Activated T-cell treated with anti-CD3 and anti-CD28 coated beads, Interleukin-2, amount 50 U/mL, for 72 hours (primary cell): ENCODE data around the gene LTF. TPM values are rescaled to one million over a fixed set of nuclear protein-coding genes. Genes with fewer than 3 reads are reported as not detected.
A peak's percentile ranks its signal among the peaks of the same experiment; 100 is the strongest.

ENCODE experiments used
- ATAC-seq, 2 donors: fragments of 150-1000 bp; cut with Tn5 transposase; replicated peaks in 1 of 2; 2 replicates each; pipeline ENCODE4 v1.10.0; 2021; ENCODE audit warnings: moderate library complexity in 2 of 2, mild to moderate bottlenecking in 1 of 2
- DNase-seq, 2 donors: peaks; one replicate each; pipeline ENCODE4 v3.0.0; 2021 to 2022; ENCODE audit warnings: mixed read lengths in 1 of 2
- H3K27ac Mint-ChIP-seq: one replicate; pipeline ENCODE4 v1.8.0; 2022; ENCODE audit warnings: mild to moderate bottlenecking, moderate library complexity, mixed read lengths
- H3K27me3 Mint-ChIP-seq: one replicate; pipeline ENCODE4 v1.8.0; 2022; ENCODE audit warnings: low read depth, mixed read lengths
- H3K36me3 Mint-ChIP-seq, 2 donors: one replicate each; pipeline ENCODE4 v1.8.0; 2022; ENCODE audit warnings: mixed read lengths in 2 of 2, mild to moderate bottlenecking in 1 of 2; ENCODE audit not compliant: insufficient read depth in 2 of 2
- H3K4me1 Mint-ChIP-seq: one replicate; pipeline ENCODE4 v1.8.0; 2022; ENCODE audit warnings: low read depth, mixed read lengths
- H3K4me3 Mint-ChIP-seq, 2 donors: one replicate each; pipeline ENCODE4 v1.8.0; 2022; ENCODE audit warnings: mild to moderate bottlenecking in 2 of 2, mixed read lengths in 2 of 2, moderate library complexity in 2 of 2
- H3K9me3 Mint-ChIP-seq, 2 donors: one replicate each; pipeline ENCODE4 v1.8.0; 2022; ENCODE audit warnings: mixed read lengths in 2 of 2
- total RNA-seq, 2 donors: library from RNA; stranded (reverse); gene quantifications; one replicate each; pipeline ENCODE4 v1.2.3, GENCODE V29; 2022

The LTF gene
- not detected for total RNA-seq

DNA sequence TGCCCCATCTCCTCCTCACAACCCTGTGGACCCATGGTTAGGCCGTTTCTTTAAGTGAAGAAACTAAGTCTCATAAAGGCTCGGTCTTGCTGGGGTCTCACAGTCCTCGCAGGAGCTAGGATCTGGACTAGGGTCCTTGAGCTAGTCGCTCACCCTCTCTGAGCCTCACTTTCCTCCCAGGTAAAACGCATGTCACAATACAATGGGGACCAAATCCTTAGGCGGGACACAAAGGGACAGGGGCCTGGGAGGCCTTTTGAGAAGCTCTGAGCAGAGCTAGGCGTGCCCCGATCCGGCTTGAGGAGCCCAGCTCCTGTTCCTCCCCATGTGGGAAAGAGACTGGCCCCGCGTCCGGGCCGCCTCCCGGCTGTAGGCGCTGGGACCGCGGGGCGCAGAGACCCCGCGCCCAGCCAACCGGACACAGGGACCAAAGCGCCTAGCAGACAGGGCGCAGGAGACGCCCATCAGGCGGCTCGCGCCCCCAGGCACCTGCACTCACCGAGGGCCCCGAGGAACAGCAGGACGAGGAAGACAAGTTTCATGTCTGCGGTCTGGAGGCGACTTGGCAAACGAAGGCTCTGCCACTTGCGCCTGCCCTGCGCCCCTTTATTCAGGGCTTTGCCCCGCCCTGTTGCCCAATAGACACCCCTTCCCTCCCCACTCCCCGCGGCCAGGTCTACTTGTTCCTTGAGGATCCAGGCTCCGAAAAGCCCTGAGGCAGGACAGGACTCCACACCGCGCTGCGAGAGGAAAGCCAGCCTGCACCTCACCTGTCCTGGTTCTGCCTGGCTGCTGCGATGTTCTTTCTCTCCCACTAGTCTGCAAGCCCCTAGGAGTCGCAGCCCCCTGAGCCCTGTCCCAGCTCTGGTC lies at the start of gene LTF:
LTF (minus strand) TSS at position 580 of the 870 bp plus-strand sequence; CDS start at position 542, 38 bp downstream.
- Mint-ChIP-seq H3K36me3 (peaks cover 0 to 3% of the 10 kb centered on the region in 2 donors), H3K9me3 (peaks cover 0 to 5% of the 10 kb centered on the region in 2 donors), H3K4me1 (no peaks in the 10 kb centered on the region), H3K27me3 (peaks cover 72% of the 10 kb centered on the region), H3K4me3 (no peak within 1 kb of the TSS), H3K27ac (no peak within 1 kb of the TSS)
- DNase-seq = no peak
- no peak for ATAC-seq

DNA sequence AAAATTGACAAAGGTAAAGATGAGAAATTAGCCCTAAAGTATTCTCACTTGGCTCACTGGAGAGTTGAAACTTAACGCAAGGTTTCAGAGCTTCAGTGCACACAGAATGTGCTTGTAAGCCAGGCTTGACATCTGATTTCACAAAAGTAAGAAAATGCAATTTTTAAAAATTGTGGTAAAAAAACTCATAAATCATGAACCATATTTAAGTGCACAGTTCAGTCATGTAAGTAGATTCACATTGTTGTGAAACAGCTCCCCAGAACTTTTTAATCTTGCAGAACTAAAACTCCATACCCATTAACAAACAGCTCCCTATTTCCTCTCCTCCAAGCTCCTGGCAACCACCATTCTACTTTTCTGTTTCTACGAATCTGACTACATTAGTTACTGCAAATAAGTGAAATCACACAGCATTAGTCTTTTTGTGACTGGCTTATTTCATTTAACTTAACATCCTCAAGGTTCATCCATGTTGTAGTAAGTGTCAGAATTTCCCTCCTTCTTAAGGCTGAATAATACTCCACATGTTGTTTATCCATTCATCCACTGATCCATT lies 47.6 kb upstream of the LTF start:
- peaks cover 9% of the 10 kb centered on the region for H3K4me1 Mint-ChIP-seq
- DNase-seq (no peak), ATAC-seq (no peak)
- no peak overlapping the region for H3K27ac Mint-ChIP-seq
- no peak overlapping the region for H3K4me3 Mint-ChIP-seq
- no peaks in the 10 kb centered on the region for H3K9me3 Mint-ChIP-seq
- no peaks in the 10 kb centered on the region for H3K27me3 Mint-ChIP-seq
- no peaks in the 10 kb centered on the region for H3K36me3 Mint-ChIP-seq

GRCh38 chr3:46509661-46510187 lies 45.0 kb upstream of the LTF start:
- no peak overlapping the region for H3K4me3 Mint-ChIP-seq
- H3K27me3 Mint-ChIP-seq = no peaks in the 10 kb centered on the region
- no peak overlapping the region for H3K27ac Mint-ChIP-seq
- H3K4me1 Mint-ChIP-seq = peaks cover 9% of the 10 kb centered on the region
- peaks cover 0 to 2% of the 10 kb centered on the region in 2 donors for H3K36me3 Mint-ChIP-seq
- DNase-seq (no peak), ATAC-seq (no peak)
- H3K9me3 Mint-ChIP-seq = peaks cover 0 to 2% of the 10 kb centered on the region in 2 donors

- ATAC-seq (no peak), DNase-seq (no peak)
- no peaks in the 10 kb centered on the region for H3K27me3 Mint-ChIP-seq
- peaks cover 0 to 2% of the 10 kb centered on the region in 2 donors for H3K36me3 Mint-ChIP-seq
- H3K4me3 Mint-ChIP-seq = no peak overlapping the region
- no peak overlapping the region for H3K27ac Mint-ChIP-seq
- H3K4me1 Mint-ChIP-seq = peaks cover 13% of the 10 kb centered on the region
- peaks cover 0 to 2% of the 10 kb centered on the region in 2 donors for H3K9me3 Mint-ChIP-seq
These were observed 44.3 kb upstream of the LTF start for GRCh38 chr3:46508850-46509591.

GRCh38 chr3:46506526-46506925 lies 41.8 kb upstream of the LTF start:
- ATAC-seq (no peak), DNase-seq (no peak)
- Mint-ChIP-seq H3K9me3 (peaks cover 0 to 2% of the 10 kb centered on the region in 2 donors), H3K4me1 (peaks cover 27% of the 10 kb centered on the region), H3K4me3 (no peak overlapping the region), H3K36me3 (peaks cover 0 to 2% of the 10 kb centered on the region in 2 donors), H3K27ac (no peak overlapping the region), H3K27me3 (no peaks in the 10 kb centered on the region)

DNA sequence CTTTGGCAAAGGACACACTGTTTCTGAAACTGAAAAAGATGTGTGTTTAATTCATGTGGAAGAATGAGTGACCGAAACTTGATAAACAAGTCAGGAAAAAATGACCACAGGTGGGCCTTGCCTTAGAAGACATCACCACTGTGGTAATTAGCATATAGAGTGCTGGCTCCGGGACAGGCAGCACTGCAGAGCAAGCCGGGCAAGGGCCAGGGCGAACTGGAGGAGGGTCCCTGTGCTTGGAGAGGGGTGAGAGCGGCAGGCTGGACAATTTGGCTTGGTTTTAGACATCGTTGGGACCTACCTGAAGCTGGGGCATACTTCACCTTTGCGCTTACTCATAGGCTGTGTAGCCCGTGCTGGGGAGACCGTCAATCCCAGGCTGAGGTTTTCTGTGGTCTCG lies 41.2 kb upstream of the LTF start:
- no peak for DNase-seq
- peaks cover 0 to 2% of the 10 kb centered on the region in 2 donors for H3K36me3 Mint-ChIP-seq
- no peak overlapping the region for H3K27ac Mint-ChIP-seq
- ATAC-seq = no peak
- H3K9me3 Mint-ChIP-seq = peaks cover 0 to 2% of the 10 kb centered on the region in 2 donors
- H3K4me1 Mint-ChIP-seq = peaks cover 29% of the 10 kb centered on the region
- H3K27me3 Mint-ChIP-seq = no peaks in the 10 kb centered on the region
- H3K4me3 Mint-ChIP-seq = no peak overlapping the region

DNA sequence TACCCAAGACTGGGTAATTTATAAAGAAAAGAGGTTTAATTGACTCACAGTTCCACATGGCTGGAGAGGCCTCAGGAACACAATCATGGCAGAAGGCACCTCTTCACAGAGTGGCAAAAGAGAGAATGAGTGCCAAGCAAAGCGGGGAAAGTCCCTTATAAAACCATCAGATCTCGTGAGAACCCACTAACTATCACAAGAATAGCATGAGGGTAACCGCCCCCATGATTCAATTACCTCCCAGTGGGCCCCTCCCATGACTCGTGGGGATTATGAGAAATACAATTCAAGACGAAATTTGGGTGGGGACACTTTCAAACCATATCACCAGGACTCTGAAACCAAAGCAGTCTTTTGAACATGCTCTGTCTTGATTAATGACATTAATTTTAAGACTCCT lies 40.1 kb upstream of the LTF start:
- DNase-seq (peak; percentile 13 to 26), ATAC-seq (peak; percentile 21 to 40)
- Mint-ChIP-seq H3K9me3 (peaks cover 0 to 2% of the 10 kb centered on the region in 2 donors), H3K27me3 (no peaks in the 10 kb centered on the region), H3K4me1 (peaks cover 33% of the 10 kb centered on the region), H3K27ac (no peak overlapping the region), H3K4me3 (no peak overlapping the region), H3K36me3 (peaks cover 0 to 2% of the 10 kb centered on the region in 2 donors)

DNA sequence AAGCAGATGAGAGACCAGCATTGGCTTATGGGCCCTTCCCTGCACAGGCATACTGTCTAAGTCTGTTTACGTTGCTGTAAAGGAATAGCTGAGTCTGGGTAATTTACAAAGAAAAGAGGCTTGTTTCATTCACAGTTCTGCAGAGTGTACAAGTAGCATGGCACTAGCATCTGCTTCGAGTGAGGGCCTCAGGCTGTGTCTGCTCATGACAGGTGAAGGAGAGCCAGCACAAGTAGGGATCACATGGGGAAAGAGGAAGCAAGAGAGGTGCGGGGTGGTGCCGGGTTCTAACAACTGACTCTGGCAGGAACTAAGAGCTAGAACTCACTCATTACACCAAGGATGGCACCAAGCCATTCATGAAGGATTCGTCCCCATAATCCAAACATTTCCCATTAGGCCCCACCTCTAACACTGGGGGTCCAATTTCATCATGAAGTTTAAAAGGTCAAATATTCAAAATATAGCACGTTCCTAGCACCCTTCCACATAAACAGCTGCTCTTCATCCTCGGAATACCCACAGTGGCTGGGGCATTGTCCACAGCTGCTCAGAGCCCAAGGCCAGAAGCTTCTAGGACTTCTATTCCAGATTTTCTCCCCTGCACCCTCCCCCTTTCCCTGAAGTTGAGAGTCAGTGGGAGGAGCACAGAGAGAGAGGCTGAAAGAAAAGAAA lies 38.6 kb upstream of the LTF start:
- ATAC-seq (no peak), DNase-seq (no peak)
- no peaks in the 10 kb centered on the region for H3K27me3 Mint-ChIP-seq
- H3K9me3 Mint-ChIP-seq = peaks cover 0 to 2% of the 10 kb centered on the region in 2 donors
- peaks cover 33% of the 10 kb centered on the region for H3K4me1 Mint-ChIP-seq
- H3K27ac Mint-ChIP-seq = no peak overlapping the region
- peaks cover 0 to 2% of the 10 kb centered on the region in 2 donors for H3K36me3 Mint-ChIP-seq
- H3K4me3 Mint-ChIP-seq = no peak overlapping the region

GRCh38 chr3:46501702-46502101 lies 37.0 kb upstream of the LTF start:
- no peaks in the 10 kb centered on the region for H3K27me3 Mint-ChIP-seq
- peaks cover 0 to 2% of the 10 kb centered on the region in 2 donors for H3K36me3 Mint-ChIP-seq
- H3K9me3 Mint-ChIP-seq = peaks cover 0 to 2% of the 10 kb centered on the region in 2 donors
- H3K4me3 Mint-ChIP-seq = no peak overlapping the region
- no peak overlapping the region for H3K27ac Mint-ChIP-seq
- no peak for ATAC-seq
- peaks cover 33% of the 10 kb centered on the region for H3K4me1 Mint-ChIP-seq
- DNase-seq = no peak

- Mint-ChIP-seq H3K36me3 (peaks cover 0 to 2% of the 10 kb centered on the region in 2 donors), H3K9me3 (peaks cover 0 to 2% of the 10 kb centered on the region in 2 donors), H3K27me3 (no peaks in the 10 kb centered on the region), H3K27ac (no peak overlapping the region), H3K4me3 (no peak overlapping the region), H3K4me1 (peaks cover 33% of the 10 kb centered on the region)
- no peak for DNase-seq
- no peak for ATAC-seq
These were observed 36.2 kb upstream of the LTF start for GRCh38 chr3:46500656-46501635.

DNA sequence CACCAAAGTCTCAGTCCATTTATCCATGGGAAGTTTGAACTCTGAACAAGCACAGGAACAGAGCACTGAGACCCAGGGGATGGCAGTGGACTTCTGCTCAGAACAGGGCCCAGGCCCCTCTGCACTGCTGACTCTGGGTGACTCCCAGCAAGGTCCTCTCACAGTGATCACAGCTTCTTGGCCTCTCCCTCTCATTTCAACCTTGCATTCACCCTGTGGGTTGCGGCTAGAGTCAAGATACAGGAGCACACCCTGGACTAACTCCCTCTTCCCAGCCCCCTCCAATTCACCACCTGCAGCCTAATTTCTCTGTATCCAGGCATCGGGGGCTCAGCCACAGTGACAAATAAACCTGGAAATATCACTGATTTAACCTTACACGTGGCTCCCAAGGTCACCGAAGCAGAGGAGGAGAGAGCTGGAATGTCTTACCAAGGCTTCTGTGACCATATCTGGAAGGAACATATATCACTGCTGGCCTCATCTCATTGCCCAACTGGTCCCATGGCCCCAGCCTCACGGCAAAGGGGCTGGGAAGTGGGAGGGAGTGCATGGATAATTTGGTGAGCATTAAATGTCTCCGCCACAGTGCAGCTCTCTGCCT lies 34.3 kb upstream of the LTF start:
- Mint-ChIP-seq H3K4me3 (no peak overlapping the region), H3K36me3 (no peaks in the 10 kb centered on the region), H3K27ac (no peak overlapping the region), H3K4me1 (peaks cover 21% of the 10 kb centered on the region), H3K27me3 (no peaks in the 10 kb centered on the region), H3K9me3 (no peaks in the 10 kb centered on the region)
- DNase-seq (no peak), ATAC-seq (no peak)
